HT-29 (cell line): ENCODE measurements around the gene RPIA. TPM values are rescaled to one million over a fixed set of nuclear protein-coding genes. Genes with fewer than 3 reads are reported as not detected.
"Not testable (repeated sequence)": the region's sequence is repeated elsewhere in the genome, so short reads cannot be mapped to it uniquely, and the experiment has no call there.

Experiments
- DNase-seq: peaks from one replicate; pipeline ENCODE4 v3.0.0-alpha.2; 2015; ENCODE audit warnings: low spot score
- total RNA-seq: library from RNA; depleted of rRNA; stranded (reverse); fragments of >200 nt; shearing (Covaris generic); gene quantifications from 2 replicates; pipeline ENCODE4 v1.2.3, GENCODE V29; 2014; rRNA removed

RPIA gene
- total RNA-seq = 12.5 and 15.7 TPM in 2 replicates

DNA sequence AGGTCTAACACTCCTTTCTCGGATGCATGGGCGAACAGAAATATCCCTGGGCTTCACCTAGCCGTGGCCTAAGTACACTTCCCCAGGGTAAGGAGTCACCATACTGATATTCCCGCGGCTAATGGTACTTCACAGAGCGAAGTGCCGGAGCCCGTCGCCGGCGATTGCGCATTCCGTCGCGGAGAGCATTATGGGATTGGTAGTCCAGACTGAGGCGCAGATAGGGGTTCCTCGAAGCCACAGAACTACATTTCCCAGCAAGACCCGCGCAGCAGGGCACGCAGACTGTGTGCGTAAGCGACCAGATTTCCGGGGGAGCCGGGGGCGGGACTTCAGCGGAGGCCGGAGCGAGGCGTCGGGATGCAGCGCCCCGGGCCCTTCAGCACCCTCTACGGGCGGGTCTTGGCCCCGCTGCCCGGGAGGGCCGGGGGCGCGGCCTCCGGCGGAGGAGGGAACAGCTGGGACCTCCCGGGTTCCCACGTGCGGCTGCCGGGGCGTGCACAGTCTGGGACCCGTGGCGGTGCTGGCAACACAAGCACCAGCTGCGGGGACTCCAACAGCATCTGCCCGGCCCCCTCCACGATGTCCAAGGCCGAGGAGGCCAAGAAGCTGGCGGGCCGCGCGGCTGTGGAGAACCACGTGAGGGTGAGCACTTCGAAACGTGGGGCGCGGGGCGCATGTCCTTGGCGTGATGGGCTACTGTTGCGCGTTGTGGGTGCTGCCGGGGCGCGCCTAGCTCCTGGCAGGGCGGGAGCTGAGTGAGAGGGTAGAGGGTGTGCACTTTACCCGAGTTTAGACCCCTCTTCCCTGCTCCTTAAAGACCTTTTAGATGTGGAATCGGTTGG is at the start of gene RPIA:
RPIA (plus strand) TSS at position 335 of the 845 bp plus-strand sequence; CDS start at position 361, 26 bp downstream.
- DNase-seq = peak; percentile 98

DNA sequence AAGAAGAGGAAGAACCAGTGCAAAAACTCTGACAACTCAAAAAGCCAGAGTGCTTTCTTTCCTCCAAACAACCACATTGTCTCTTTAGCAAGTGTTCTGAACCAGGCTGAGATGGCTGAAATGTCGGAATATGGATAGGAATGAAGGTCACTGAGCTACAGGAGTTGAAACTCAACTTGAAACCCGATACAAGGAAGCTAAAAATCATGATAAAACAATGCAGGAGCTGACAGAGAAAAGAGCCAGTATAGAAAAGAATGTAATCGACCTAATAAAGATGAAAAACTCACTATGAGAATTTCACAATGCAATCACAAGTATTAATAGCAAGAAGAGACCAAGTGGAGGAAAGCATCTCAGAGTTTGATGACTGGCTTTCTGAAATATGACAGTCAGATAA is 49.2 kb upstream of the RPIA start:
- DNase-seq = no peak

DNA sequence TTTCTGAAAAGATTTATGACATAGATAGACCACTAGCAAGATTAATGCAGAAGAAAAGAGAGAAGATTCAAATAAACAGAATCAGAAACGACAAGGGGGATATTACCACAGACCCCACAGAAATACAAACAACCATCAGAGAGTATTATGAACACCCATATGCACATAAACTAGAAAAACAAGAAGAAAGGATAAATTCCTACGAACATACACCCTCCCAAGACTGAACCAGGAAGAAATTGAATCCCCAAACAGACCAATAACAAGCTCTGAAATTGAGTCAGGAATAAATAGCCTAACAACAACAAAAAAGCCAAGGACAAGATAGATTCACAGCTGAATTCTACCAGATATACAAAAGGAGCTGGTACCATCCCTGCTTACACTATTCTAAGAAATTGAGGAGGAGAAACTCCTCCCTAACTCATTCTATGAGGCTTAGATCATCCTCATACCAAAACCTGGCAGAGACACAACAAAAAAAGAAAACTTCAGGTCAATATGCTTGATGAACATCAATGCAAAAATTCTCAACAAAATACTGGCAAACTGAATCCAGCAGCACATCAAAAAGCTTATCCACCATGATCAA is 46.1 kb upstream of the RPIA start:
- DNase-seq = not testable (repeated sequence)

DNA sequence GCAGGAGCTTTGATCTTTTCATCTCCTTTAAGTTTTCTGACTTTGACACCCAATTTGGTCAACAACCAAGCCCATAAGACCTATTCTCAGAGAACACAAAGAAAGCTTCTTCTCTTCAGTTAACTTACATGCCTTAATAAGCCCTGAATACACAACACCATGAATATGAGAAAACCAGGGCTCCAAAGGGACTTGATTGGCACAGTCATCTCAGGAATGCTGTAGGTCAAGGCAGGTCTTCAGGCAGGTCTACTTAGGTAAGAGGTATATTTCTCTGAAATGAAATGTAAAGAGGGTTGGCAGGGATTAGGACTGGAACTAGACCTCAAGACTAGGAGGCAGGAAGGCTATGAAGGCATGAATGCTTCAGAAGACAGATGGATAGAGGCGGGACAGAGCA is 39.8 kb upstream of the RPIA start:
- DNase-seq = no peak

DNA sequence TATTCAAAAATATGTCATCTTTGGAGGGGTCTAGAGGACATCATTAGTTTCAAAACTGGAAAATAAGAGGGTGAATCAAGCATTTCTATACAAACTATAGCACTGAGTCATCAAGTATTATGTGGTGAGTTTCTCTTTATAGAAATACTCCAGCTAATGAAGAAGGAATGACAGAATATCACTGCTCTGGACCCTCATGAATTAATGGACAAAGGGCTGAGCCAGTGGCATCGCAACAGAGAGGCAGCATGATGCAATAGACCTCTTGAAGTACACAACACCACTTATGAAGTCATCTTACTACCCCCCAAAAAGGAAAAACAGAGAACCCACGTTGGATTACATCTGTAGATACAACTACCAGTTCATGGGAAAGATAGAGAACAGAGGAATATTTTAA is 36.8 kb upstream of the RPIA start:
- DNase-seq = no peak

DNA sequence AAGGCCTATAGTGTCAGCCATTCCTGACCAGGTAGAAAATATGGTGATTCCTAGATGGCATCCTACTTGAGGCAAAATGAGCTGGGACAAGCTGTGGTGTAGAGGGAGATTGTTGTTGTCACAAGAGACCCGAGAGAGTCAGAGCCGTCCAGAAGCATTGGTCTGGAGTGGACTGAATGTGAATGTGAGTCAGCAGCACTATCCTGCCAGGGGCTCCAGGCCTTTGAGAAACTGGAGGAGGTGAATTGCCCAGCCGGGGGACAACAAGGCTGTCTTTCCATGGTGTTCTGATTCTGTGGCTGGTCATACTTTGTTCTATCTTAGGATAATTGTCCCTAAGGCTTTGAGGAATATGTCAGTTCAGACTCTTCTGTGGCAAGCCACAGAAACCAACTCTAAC is 34.8 kb upstream of the RPIA start:
- no peak for DNase-seq

DNA sequence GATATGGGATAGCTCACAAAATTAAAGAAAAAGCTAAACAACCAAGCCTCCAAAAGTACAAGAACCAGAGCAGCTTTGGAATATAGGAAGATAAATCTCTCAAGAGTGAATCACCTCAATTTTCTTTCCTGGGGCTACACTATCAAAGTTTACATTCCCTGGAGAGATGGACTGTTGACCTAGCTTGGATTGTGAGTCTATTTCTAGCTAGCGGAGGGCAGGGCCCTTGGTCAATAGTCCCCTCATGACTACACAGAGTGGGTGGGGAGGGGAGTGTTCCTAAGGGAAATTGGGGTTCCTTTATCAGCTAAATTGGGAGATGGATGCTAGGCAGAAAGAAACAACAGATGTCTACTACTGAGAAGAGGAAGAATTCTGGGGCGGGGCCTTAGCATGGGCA is 34.3 kb upstream of the RPIA start:
- DNase-seq = no peak

DNA sequence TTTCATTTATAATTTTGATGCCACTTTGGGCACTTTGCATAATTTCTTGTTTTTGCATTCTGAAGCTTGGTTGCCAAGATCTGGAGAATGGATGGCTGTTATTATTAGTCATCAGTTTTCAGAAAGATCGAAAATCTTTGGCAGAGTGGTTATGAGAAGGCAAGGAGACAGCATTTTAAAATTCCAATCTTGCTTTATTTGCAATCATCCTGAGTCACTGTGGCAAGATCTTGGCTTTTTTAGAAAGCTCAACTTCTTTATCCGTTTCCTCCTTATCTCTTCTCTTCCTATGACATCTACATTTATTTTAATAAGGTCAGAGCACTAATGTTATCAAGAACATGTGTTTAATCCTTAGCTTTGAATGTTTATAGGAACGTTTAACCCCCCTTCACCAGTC is 33.1 kb upstream of the RPIA start:
- DNase-seq = no peak

DNA sequence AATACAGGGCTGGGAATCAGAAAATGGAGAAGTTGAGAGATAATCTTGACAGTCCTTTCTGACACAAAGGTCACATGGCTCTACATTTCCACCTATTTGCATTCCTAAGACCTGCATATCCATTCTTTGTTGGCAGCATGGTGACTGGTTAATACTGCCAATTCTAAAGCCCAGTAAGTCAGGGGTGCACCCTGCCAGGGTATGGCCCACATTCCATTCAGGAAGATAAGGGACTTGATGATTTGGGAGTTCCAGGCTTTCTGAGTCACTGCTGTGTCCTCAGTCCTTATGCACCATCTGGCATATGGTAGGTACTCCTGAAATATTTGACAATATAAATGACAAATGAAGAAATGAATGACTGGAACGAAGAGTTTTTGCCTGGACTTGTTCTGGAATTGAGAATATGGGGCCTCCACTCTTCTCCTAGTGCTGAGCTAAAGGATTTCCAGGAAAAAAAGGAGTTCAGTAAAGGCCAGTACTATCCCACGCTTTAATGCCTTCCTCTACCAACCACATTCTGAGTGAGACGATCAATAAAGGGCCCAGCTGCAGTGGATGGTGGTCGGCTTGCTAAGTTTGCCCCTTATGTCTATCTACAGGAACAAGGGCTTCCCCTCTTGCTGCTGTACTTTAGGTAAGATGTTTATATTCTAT is 32.5 kb upstream of the RPIA start:
- DNase-seq = no peak

DNA sequence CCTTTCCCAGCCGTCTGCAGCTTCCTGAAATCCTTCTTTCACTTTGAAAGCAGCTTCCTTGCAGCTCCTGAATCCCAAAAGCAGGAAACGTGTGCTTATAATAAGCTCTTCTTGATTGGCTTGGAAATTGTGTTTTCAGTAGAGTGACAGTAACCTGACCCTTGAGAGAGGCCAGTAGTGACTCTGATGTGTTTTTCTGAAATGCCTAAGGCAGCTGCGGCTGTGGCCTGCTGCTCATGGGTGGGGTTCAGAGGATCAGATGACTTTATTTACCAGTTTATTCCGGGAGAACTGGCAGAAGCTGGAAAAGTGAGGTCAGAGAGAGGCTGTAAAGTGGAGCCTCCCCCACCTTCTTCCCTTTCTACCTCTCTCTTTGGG is 31.9 kb upstream of the RPIA start:
- no peak for DNase-seq

DNA sequence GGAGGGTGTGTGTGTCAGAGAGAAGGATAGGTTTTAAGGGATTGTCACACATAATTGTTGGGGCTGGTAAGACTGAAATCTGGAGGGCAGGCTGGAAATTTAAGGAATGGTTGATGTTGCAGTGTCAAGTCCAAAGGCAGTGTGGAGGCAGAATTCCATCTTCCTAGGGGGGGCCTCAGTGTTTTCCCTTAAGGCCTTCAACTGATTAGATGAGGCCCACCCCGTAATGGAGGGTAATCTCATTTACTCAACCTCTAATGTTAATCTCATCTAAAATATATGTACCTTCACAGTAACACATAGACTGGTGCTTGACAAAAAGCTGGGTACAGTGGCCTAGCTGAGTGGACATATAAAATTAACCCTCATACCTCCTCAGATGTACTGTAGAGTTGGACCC is 30.9 kb upstream of the RPIA start:
- DNase-seq = no peak

DNA sequence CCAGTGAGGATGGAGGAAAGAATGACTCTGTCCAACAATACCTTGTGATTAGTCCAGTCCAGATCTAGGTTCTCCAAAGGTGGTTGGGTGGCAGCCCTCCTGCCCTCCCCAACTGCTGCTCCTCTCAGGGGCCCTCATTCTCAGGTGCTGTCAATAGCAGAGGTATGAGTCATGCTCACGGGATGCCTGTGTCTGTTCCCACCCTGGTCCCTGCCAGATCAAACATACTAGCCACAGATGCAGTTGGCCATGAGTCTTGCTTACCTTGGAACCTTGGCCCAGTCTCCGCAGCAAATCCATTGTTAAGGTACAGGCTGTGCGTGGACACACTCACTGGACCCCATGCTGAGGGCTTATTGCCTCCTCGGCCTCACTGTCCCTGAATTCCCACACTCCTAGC is 24.9 kb upstream of the RPIA start:
- no peak for DNase-seq

DNA sequence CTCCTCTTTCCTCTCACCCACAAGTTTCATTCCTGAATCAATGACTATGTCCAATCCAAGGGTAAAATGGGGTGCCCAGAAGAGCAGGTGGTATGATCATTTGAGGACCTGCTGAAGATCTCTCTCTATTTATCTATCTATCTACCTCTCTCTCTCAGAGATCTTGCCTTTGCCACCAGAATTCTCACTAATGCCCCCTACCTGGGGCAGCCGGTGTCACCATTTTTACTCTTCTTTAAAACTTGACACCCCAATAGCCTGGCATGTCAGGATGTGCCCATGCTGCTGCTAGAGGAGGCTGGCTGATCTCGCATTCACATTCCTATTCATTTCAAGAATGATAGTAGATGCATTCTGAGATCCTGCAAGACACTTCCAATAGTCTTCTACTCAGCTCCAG is 24.3 kb upstream of the RPIA start:
- DNase-seq = no peak

DNA sequence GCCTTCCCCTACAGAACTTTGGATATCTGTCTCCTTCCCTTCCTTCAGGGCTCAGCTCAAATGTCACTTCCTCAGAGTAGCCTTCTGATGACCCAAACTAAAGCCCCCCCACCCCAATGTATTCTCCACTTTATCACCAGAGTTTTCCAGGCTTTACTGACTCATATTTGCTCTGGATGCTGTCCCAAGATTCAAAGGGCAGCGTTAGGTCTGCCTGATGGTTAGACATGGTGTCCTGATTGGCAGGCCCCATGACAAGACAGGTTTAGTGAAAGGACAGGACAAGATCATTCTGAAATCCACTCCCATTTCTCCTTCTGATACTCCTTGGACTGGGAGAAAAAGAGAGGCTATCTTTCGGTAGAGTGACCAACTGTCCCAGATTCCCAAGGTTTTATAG is 22.6 kb upstream of the RPIA start:
- no peak for DNase-seq

DNA sequence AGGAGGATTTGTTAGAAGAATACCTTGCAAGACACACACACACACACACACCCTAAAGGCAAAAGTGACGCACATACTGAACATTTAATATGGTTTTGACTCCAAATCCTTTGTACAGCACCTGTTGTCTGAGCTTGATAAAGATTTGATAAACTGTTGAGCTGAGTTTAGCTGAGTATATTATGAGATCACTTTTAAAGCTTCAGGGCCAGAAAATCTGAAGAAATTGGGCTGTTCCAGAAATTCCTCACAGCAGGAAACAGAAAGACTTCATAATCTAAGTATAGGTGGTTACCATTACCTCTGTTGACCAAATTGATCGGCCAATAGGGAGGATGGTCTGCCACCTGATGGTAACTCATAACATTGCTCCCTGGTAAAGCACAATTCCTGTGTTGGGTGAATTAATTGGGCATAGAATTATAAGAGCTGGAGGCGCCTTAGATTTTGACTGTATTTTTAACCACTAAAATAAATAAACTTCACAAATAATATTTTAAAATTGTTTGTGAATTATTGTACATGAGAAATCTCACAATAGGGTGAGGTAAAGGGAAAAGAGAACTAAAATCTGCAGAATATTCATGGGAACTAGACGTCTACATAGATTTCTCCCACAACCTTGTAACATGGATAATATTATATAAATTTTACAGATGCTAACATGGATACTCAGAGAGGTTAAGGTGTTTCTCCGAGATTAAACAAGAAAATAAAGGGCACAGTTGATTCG is 21.8 kb upstream of the RPIA start:
- peak; percentile 61 for DNase-seq

DNA sequence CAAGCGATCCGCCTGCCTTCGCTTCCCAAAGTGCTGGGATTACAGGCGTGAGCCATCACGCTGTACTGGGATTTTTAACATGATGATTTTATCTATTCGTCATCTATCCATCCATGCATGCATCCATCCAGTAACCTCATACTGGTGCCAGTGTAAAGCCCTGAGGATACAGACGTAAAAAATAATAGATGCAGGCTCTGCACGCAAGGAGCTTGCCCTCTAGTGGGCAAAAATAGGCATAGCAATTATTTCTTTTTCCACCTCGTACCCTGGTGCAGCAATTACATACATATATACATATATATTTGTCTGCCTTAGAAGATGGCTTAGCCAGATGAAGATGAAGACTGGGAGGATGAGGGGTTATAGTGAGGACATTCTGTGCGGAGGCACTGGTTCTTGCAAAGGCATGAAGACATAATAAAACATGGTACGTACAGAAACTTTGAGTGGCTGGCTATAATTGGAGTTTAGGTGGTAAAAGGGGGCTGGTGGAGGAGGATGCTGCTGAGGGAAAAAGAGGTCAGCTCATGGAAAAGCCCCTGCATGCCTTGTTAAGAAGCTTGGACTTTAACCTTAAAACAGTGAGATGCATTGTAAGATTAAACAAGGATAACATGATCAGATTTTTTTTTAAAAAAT is 19.6 kb upstream of the RPIA start:
- peak; percentile 63 for DNase-seq

DNA sequence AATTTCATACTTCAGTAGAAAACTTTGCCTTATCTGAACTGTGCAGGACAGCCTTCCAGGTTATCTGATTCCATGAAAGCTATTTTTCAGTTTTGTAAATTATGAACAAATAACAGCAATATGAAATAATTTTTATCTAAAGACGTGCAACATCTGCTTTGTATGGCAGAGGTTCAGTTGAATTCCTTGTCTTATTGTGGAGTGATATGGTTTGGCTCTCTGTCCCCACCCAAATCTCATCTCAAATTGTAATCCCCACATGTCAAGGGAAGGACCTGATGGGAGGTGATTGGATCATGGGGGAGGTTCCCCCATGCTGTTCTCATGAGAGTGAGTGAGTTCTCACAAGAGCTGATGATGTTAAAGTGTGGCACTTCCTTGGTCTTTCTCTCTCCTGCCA is 18.1 kb upstream of the RPIA start:
- DNase-seq = no peak

DNA sequence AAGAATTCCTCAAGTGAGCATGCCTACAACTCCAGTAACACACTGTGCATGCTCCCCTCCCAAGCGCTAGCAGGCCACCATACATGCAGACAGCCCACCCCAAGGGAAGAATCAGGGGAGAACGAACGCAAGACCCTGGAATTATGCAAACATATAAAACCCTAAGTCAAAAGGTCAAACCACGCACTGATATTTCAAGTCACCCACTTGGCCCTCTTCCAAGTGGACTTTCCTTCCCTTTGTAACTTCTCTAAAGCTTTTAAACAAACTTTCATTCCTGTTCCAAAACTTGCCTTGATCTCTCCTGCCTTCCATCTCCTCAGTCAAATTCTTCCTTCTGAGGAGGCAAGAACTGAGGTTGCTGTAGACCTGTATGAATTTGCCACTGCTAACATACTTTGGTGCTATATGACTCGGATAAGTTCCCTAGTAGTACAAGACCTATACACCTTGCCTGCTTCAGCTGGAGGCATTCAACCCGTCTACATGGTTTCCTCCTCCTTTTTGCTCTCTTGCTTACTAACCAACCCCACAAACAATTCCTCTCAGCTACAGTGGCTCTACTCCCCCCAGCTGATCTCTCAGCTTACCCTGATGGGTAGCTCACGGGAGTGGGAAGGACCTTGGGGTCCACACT is 11.1 kb upstream of the RPIA start:
- DNase-seq = no peak

DNA sequence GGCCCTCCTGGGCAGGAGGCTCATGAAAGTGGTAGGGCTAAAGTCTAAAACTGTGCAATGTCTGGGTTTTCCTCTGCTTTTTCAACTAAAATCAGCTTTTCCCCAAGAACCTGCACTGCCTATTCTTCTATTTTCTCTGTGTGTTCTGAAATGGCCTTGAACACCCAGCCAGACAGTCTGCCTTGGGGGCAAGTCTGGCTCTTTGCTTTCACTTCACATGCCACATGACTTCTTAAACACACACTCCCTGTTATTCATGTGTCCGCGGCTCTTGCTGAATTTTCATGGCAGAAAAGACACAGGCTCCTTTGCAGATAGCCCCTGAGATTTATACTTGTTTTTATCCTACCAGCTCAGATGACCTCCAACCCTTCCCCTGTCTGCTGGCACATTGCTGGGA is 10.6 kb upstream of the RPIA start:
- DNase-seq = no peak

DNA sequence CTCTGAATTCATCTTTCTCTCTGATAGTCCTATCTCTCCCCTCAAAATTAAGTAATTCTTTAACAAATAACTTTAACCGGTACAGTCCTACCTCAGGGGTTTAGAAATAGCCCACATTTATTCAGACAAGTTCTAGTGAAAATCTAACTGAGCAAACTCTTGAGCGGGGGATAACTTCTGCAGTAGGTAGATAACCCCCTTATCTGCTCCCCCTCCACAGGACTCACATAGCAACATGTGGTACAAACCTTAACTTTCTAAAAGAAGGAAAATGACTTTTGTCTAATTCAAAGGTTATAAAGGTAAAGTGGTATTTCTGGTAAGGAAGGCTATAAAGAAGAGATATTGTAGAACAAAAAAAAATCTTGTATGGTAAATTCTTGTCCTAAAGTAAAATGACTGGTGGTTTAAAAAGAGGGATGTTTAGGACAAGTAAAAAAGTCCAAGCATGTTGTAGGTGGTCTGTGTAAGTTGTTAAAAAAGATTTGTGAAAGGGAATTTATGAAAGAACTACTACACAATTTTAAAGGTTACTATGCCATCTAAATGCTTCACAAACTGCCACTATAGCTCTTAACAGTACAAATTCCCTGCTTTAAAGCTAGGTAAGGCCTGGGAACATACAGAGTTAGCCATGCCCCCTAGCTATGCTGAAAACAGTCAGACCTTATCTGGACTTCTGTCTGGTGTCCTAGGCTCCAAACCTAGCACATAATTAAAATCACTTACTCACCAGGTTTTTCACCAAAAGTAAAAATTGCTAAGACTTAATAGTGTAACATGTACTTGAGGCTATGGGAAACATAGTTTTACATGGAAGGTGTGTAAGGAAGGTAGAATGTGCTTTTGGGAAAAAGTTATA is 8.1 kb upstream of the RPIA start:
- DNase-seq = no peak
